ENCODE data around the gene SAP30L.
A peak's percentile ranks its signal among the peaks of the same experiment; 100 is the strongest.

The SAP30L gene, protein sequence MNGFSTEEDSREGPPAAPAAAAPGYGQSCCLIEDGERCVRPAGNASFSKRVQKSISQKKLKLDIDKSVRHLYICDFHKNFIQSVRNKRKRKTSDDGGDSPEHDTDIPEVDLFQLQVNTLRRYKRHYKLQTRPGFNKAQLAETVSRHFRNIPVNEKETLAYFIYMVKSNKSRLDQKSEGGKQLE

DNA sequence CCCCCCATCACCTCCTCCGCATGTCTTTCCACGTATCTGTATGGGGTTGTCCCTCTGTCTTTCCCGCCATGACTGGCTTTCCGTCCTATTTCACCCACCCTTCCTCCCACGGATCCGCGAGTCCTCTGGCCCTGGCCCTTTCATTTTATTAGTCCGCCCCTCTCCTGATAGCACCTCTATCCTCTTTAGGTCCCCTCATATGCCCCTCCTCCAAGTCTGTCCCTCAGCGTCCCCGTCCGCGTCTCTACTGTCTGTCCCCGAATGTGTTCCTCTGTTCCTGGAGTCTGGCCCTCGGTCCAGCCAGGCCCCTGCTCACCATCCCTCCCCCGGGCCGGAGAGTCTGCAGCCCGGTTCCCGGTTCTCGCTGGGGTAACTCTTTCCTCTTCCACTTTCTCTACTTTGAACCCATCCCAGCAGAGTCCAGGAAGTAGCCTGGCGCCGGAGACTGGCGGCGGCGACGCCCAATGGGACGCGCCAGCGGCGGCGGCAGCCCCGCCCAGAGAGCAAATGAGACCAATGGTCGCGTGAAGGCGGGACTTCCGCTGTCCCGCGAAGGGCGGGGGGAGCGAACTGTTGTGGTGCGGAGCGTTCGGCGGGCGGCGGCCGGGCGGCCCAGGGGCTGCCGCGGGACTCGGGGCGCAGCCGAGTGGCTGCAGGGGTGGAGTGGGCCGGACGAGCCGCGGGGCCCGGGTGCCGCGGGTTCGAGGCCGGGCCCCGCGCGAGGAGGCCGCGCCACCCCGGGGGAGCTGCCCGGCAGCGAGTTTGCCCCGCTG, at the start of gene SAP30L:
Gene SAP30L (plus strand): TSS at position 576 of the 773 bp plus-strand sequence. CDS start 608 bp downstream, outside the sequence.
- DNase-seq (ENCODE audit: low spot score) = peak; percentile 100

DNA sequence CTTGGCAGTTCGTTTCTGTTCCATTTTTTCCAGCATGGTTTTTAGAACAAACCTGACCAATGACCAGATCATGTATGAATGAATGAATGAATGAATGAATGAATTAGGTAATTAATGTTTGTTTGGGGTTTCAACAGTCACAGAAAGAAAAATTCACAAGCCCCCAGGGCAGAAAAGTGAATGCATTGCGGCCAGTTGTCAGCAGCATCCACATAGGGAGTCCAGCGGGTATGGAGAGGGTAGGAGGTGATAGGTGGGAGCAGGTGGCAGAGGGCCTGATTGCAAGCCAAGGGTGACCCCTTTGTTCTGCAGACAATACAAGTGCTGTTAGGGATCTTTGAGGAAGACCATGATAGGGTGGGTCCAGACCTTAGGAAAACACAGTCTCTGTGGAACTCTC, 49.7 kb upstream of the SAP30L start:
- no peak for DNase-seq (ENCODE audit: low spot score)

DNA sequence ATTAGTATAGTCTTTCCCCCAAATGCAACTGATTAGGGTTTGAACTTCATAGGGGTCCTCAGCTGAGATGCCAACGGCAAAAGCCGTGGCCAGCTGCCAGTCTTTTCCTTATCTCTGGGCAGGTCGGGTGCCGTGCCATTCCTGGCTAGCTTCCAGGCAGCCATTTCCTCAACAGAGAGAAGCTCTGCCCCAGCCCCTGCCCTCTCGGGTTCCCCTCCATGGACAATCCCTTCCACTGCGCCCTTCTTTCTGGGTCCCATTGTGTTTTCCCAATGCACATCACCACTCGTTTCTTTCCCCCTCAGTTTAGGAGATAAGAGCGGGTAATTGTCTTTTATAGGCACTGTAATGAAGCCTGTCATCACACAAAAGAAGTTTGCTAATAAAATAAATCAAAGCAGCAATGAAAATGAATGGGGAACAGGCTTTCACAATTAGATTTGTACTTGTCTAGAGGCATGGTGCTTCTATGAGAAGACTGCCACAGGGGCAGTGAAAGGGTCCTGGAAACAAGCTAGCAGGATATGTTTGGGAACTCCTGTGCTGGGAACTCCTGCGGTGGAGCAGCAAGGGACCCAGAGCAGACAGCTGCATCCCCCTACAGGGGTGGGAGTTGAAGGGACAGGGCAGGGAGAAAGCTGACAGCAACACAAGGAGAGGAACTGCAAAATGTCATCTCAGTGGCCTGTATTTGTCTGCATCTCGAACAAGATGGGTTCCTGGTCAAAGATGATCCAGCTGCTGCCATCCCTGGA, 48.0 kb upstream of the SAP30L start:
- DNase-seq (ENCODE audit: low spot score) = no peak

DNA sequence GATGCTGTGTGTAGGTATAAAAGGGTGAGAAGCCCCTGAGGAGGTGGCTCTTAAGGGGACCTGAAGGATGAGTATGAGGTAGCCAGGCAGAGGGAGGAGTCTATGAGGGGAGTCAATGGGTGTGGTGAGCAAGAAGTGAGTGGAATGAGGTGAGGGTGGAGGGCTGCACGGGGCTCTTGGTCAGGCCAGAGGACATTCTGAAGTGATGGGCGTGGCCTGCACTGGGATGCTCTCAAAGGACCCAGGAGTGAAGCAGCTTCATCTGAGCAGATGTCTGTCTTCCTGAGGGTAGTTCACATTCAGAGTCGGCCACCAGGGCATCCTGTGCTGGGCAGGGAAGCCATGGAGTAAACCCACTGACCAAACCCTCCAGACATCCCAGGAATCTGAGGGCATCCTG, 45.1 kb upstream of the SAP30L start:
- no peak for DNase-seq (ENCODE audit: low spot score)

DNA sequence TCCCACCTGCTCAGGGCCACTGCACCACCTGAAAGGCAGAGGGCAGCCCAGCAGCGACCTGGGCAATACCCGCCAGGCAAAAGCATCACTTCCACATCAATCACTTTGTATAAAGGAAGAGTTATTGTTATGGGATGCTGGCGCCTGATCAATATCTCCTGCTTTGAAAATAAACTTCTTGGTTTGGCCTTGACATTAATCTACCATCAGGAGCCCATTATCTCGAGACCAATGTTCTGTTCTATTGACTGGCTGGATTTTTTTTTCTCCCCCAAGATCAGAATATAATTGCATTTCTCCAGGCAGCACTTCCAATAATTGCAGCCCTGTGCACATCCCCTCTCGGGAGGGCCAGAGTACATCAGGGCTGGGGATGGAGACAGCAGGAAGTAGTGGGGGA, 44.4 kb upstream of the SAP30L start:
- no peak for DNase-seq (ENCODE audit: low spot score)

DNA sequence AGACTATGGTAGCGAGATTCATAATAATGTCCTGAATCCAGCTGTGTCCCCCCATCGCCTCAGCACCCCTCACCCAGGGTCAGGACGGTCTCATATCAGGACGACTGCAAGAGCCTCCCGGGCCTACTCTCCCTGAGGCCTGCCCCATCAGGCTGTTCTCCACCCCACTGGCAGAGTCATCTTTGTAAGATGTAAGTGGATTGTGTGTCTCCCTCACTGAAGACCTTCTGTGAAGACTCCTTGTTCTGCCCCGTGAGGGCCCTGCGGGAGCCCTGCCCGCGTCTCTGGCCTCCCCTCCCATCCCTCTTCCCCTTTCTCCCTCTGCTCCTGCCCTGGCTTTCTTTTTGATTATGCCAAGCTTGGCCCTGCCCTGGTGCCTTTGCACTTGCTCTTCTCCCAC, 43.9 kb upstream of the SAP30L start:
- no peak for DNase-seq (ENCODE audit: low spot score)

DNA sequence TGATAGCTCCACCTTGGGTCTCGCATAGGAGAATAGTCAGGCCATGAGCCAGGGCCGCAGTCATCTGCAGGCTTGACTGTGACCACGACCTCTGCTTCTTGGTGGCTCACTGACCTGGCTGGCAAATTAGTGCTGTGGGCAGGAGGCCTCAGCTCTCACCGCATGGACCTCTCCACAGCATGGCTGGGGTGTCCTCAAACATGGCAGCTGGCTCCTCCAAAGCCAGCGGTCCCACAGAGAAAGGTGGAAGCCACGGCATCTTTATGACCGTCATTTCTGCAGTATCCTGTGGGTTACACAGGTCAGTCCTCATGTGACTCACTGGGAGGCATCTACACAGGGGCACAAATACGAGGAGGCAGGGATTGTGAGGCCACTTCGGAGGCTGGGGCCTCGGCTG, 43.2 kb upstream of the SAP30L start:
- no peak for DNase-seq (ENCODE audit: low spot score)

DNA sequence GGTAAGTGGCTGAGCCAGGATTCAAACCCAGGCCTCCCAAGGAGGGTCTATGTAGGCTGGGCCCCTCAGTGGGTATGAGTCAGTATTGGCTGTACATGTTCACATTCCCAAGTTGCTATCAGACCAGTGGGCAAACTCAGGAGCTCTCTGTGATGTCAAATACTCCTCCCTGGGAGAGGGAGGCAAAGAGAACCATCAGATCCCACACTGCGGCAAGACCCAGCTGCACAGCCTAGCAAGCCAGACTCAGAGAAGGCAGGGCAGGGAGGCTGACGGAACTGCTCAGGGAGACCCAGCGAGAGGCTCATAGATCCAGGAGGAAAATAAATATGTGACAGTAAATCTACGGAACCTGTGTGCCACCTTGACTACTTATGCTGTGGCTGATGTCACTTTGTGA, 42.6 kb upstream of the SAP30L start:
- DNase-seq (ENCODE audit: low spot score) = no peak

DNA sequence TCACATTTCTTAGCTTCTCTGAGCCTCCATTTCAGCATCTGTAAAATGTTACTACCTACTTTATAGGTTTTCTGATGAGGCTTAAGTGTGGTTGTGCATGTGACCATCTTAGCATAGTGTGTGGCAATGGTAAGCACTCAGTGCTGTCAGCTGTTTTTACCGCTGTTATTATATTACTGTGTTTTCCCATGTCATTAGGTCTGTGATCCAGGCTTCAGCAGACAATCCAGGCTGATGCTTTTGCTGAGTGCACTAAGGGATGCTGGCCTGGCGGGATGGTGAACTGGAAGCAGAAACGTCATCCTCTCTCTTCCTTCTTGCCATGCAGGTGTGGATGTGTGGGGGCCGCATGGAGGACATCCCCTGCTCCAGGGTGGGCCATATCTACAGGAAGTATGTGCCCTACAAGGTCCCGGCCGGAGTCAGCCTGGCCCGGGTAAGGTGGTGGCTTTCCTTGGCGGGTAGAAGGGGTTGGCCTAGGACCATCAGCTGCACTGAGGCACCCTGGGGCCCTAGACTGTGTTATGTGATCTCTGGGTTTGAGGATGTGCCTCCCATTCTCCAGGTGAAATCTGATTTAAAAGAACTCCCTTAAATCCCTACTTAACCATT, 41.9 kb upstream of the SAP30L start:
- no peak for DNase-seq (ENCODE audit: low spot score)

DNA sequence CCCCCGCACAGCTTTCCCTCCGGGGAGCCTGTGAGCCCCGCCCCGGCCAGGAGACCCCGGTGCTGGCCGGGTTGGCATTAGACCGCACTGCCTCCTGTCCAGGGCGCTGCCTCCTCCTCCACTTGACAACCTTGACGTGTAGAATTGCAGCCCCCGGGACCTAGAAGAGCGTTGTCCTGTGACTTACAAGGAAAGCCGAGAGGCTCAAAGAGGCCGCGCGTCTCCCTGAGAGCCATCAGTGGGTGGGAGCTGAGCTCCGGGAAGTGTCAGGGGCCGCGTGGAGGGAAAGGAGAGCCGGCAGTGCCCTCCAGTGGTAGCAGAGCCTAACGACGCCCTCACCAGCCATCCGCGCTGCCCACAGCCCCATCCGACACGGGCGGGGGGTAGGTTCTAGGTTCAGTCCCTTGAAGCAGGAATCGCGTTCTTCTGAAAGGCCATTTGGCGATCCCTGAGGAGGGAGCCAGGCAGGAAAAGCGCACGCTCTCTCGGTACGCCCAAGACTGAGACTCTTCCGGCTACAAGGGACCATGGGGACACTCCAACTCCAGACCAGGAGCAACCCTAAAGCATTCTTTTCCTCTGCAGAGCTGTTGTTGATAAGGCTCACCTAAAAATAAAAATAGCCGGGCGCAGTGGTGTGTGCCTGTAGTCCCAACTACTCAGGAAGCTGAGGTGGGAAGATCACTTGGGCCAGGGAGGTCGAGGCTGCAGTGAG, 40.6 kb upstream of the SAP30L start:
- DNase-seq (ENCODE audit: low spot score) = peak; percentile 92

DNA sequence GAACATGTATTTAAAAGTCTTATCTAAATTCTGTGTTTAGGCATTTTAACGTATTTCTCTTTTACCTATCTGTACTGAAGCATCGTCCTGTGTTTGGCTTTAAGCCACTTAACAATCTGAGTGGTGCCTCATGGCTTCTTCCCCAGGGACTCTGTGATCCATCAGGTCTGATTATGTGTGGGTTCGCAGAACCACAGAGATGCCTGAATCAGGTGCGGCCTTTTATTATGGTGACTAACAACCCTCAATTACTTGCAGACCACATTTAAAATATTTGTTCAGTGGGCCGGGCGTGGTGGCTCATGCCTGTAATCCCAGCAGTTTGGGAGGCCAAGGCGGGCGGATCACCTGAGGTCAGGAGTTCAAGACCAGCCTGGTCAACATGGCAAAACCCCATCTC, 39.6 kb upstream of the SAP30L start:
- DNase-seq (ENCODE audit: low spot score) = no peak

DNA sequence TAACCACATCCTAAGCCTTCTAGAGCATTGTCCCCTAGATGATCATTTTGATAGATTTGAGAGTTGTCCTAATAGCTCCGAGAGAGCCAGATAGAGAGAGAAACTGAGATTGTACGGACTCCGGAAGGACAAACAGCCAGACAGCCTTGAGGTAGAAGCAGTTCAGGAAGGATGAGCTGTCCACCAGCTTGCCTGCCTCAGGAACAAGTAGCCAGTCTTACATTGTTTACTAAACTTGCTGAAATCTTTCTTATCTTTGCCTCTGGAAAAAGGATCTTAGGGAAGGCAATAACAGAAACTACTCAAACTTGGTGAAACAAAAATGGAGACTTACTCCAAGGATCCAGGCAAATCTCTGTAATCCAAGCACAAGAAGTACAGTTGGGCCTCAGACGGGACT, 39.0 kb upstream of the SAP30L start:
- DNase-seq (ENCODE audit: low spot score) = no peak

DNA sequence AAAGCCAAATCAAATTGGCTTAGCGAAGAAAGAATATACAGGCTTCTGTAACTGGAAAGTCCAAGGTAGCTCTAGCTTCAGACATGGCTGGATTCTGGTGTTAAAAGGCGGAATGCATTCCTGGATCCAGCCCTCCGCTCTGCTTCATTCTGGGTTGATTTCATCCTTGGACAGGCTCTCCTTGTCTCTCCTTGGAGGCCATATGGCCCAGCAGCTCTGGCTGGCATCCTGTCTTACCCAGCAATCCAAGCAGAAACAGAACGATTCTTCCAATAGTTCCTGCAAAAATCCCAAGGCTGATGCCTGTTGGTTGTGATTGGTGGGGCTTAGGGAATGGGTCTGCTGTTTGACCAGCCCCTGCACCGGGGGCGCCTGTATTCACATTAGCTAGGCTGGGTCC, 37.0 kb upstream of the SAP30L start:
- no peak for DNase-seq (ENCODE audit: low spot score)

DNA sequence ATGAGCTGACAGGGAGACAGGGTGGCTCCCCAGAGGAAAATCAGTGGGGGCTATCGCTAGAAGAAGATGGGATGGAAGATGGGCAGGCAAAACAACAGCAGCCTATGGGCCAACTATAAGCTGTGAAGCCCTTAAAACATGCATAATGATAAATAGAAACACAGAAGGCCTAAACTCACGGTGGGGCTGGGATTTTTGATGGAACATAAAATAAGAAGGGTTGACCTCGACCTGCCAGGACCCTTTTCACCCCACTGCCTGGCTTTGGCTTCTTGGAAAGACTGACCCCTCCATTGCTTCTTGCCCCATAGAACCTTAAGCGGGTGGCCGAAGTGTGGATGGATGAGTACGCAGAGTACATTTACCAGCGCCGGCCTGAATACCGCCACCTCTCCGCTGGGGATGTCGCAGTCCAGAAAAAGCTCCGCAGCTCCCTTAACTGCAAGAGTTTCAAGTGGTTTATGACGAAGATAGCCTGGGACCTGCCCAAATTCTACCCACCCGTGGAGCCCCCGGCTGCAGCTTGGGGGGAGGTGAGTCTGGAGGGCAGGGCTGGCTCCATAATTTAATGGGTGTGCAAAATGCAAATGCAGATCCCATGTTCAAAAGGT, 36.5 kb upstream of the SAP30L start:
- DNase-seq (ENCODE audit: low spot score) = no peak

DNA sequence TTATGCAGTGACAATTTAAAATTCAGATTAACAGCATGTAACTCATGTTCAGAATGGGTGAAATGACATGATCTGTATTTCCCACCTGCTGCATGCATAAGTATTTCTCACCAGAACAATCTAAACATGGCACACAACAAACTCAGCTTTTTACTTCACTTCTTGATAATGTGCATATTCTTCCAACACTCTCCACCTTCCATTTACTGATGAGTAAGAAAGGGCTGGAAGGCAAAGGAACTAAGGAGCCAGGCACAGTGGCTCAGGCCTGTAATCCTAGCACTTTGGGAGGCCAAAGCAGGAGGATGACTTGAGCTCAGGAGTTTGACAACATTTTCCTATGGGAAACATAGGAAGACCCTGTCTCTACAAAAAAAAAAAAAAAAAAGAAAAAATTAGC, 35.8 kb upstream of the SAP30L start:
- DNase-seq (ENCODE audit: low spot score) = no peak

DNA sequence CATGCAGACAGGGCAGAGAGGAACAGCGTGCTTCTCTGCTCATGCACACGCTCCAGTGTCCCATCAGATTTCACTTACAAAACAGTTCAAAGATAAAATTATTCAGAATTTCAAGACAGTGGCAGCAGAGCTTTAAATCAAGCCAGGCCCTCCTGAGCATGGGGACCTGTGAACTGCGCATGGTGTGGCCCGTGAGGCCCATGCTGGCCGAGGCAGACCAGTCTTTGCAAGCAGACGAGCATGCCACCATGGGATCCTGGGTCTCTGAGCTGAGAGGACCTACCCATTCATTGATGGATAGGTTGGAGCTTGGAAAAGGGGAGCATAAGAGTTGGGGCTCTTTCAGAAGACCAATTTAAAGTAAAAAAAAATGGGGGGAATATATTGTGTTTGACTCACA, 35.0 kb upstream of the SAP30L start:
- no peak for DNase-seq (ENCODE audit: low spot score)

DNA sequence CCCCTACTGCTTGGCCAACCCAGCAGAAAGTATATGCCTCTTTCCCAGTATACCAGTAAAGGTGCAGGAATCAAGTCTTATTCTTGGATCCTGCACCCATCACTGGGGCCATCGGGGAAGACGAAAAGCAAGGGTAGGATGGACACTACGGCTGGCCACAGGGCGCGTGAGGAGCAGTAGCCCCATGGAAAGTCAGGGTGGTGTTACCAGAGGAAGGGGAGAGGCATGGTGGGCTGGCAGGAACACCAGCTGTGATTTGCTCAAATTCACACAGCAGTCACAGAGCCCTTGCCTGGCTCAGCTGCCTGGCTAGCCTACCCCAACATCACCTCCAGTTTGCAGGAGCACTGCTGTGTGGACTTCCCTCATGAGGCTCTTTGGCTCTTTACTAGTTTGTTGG, 34.5 kb upstream of the SAP30L start:
- DNase-seq (ENCODE audit: low spot score) = no peak

DNA sequence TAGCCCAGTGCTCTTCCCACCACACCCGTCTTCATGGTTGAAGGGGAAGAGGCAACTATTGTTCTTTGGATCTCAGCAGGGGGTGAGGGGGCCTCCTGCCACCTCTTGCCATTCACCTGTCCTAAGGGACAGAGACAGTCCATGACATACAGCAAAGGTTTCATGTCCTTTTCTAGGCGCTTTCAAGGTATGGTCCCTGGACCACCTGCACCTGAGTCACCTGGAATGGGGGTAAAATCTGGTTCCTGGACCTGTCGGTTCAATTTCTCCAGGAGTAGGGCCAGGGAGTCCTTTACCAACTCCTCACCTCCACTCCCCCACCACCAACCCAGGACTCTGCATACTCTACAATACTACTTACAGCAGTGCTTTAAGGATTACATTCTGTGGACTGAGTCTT, 33.5 kb upstream of the SAP30L start:
- no peak for DNase-seq (ENCODE audit: low spot score)

DNA sequence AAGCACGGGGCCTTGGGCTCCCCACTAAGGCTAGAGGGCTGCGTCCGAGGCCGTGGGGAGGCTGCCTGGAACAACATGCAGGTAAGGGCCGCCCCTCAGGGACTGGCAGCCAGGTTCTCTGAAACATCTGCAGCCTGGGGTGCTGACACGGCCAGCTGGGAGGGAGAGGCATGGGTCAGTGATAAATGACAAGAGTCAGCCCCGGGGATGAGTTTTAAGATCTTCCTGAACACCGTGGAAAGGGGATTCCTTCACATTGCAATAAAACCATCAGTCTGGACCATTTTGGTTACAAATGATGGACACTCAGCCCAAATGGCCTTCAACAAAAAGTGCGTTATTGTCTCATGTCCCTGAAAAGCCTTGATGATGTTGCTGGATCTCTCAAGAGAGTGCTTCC, 32.9 kb upstream of the SAP30L start:
- no peak for DNase-seq (ENCODE audit: low spot score)

DNA sequence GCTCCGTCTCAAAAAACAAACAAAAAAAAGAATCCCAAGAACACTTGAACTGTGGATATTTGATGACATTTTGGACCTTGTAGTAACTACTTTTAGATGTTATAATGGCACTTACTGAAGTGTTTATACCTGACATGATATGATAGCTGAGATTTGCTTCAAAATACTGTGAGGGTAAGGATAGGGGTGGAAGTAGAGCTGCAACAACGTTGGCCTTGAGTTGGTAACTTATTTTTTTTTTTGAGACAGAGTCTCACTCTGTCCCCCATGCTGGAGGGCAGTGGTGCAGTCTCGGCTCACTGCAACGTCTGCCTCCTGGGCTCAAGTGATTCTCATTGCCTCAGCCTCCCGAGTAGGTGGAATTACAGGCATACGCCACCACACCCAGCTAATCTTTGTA, 30.7 kb upstream of the SAP30L start:
- DNase-seq (ENCODE audit: low spot score) = no peak

DNA sequence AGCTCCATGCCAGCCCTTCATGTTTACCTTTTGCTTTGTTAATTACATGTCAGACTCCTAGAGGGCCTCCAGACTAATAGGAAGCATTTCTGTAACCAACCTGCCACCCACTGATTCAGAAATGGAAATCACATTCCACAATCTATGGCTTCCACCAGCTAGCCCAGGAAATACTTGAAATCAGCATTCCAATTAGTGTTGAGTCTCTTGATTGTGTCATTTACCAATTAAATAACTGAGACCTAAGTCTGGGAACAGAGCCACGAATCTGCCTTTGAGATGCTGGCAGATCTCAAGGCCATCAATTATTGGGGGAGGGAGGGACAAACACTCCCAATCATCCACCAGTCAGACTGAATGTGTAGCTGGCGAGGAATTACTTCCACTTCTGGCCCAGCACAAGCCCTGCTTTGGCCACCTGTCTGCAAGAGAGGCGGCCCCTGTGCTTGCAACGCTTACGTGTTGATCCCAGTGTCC, 27.4 kb upstream of the SAP30L start:
- DNase-seq (ENCODE audit: low spot score) = no peak

DNA sequence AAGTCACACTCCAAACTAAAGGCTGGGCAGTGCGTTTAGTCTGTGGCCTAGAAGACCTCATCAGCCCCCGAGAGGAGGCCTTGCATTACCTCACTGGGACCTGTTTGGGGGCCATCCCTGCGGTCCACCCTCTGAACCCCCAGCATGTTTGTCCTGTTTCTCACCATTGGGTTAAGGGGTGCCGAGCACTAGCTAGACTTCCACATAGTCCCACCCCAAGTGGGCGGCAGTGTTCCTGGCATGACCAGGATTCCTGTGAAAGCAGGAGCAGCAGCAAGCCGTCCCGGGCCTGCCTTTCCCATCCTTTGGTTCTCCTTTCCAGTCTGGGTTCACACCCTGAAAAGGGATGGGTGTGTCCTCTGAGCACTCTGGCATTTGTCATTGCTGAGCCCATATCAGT, 26.6 kb upstream of the SAP30L start:
- no peak for DNase-seq (ENCODE audit: low spot score)
